Measurements from ENCODE around the gene CRIM1.

The CRIM1 gene

DNA sequence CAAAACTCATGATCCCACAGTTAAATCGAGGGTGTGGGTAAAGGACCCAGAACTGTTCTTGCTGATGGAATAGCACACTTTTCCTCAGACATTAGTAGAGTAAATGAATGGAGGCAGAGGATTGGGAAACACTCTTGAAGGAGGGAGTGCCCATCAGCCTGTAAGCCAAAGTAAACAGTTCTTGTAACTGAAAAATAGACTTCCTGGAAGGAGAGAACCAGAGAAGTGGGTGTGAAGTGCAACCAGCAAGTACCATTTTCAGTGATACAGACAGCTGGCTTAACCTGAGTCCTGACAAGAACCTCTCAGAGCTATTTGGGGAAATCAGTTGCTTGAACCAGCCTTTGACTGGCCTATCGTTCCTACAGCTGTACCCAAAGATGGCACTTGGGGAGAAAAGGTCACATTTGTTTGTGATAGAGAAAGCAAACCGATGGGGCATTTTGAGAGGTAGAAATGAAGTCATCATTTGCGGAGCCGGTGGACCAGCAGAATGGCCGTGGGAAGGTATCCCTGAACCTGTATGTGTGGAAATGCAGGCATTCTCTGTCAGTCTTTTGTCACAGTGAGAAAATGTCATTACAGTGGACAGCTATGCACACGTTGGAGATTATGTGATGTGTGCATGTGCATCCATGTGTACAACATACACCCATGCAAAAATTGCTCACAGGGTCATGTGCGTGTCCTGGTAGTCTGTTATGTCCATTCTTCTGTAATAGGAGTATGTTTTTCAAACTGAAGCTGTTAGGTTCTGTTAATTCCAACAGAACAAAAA lies 17.8 kb downstream of the CRIM1 start:
- no peak for TF ChIP-seq CTCF (IDR thresholded peaks at IDR 0.05)
- intact Hi-C loops (cut with DNase I; ENCODE audit: low total_unique reads), result loop anchor here (10.0 kb wide), 1 partner anchor 61 kb away; no protein-coding TSS in a partner anchor
- H3K27ac ChIP-seq, result peak overlapping the region; percentile 62 to 92
- no peak for DNase-seq
- no peaks in the 10 kb centered on the region for H3K9me3 ChIP-seq
- H3K4me1 ChIP-seq, result peaks cover 0 to 100% (median 81%) of the 10 kb centered on the region in 4 donors
- no peaks in the 10 kb centered on the region for H3K36me3 ChIP-seq
- H3K27me3 ChIP-seq, result no peaks in the 10 kb centered on the region
- H3K4me3 ChIP-seq, result no peak overlapping the region

DNA sequence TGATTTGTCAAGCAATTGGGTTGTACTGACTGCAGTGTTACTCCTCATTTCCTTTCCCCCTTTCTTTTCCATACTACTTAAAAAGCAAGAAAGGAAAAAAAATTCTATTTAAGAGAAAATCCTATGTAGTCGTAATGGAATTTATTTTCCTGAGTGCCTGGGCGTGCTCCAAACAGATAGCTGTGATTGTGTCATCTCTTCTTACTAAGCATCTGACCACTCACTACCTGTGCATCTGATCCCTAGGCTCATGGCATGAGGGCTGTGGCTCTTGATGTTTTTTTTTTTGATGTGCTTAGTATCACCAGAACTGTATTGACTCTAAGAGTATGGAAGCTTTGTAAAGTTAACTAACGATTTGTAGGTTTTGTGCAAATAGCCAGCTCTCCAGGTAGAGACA lies 19.0 kb downstream of the CRIM1 start:
- Histone ChIP-seq H3K9me3 (no peaks in the 10 kb centered on the region), H3K27me3 (no peaks in the 10 kb centered on the region), H3K27ac (peak overlapping the region in 1 of 2 donors; percentile 62), H3K36me3 (no peaks in the 10 kb centered on the region), H3K4me1 (peaks cover 0 to 100% (median 74%) of the 10 kb centered on the region in 4 donors), H3K4me3 (no peak overlapping the region)
- DNase-seq, result no peak
- no peak for TF ChIP-seq CTCF (IDR thresholded peaks at IDR 0.05)
- intact Hi-C loops (cut with DNase I; ENCODE audit: low total_unique reads), result loop anchor here (10.0 kb wide), 1 partner anchor 60 kb away; no protein-coding TSS in a partner anchor

GRCh38 chr2:36376319-36376765 lies 20.8 kb downstream of the CRIM1 start:
- peaks cover 0 to 7% (median 0%) of the 10 kb centered on the region in 3 donors for H3K36me3 ChIP-seq
- H3K4me3 ChIP-seq, result peak overlapping the region in 1 of 2 donors; percentile 1
- no peak for TF ChIP-seq CTCF (IDR thresholded peaks at IDR 0.05)
- peaks cover 0 to 100% (median 71%) of the 10 kb centered on the region in 4 donors for H3K4me1 ChIP-seq
- H3K9me3 ChIP-seq, result no peaks in the 10 kb centered on the region
- intact Hi-C loops (cut with DNase I; ENCODE audit: low total_unique reads), result loop anchor here (10.0 kb wide), 1 partner anchor 58 kb away; no protein-coding TSS in a partner anchor
- peak; percentile 80 to 87 for DNase-seq
- no peaks in the 10 kb centered on the region for H3K27me3 ChIP-seq
- peak overlapping the region; percentile 45 to 74 for H3K27ac ChIP-seq

DNA sequence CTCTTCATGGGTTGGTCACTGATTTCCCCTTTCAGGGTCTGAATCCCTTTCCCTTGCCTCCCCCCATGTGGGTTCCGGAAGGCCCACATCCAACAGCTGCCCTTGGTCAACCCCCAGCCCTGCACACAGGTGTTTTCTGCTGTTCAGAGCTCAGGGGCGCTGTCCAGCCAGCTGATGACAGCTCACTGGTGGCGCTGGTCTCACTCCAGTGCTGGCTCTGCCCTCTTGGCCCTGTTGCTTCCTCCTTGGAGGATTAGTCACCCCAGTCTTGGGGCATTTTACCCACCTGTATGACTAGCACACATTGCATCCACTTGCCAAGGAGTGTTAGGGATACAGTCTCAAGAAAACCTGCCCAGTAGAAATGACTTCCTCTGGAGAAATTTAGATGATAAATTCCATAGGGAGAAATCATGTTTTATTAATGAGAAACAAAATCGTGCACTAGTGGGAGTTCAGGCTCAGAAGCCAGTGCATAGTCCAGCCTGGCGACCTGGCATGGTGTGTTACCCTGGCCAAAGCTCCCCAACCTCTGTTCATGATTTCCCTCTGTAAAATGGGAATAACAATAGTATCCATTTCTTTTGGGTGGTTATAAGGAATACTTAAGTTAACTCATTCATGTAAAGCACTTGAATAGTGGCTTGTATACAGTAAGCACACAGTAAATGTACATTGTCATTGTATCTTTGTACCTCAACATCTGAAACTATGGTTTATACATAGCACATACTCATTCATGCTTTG lies 21.6 kb downstream of the CRIM1 start:
- no peaks in the 10 kb centered on the region for H3K27me3 ChIP-seq
- peaks cover 0 to 7% (median 0%) of the 10 kb centered on the region in 3 donors for H3K36me3 ChIP-seq
- TF ChIP-seq CTCF (IDR thresholded peaks at IDR 0.05), result no peak
- H3K4me3 ChIP-seq, result no peak overlapping the region
- DNase-seq, result no peak
- peak overlapping the region; percentile 45 to 74 for H3K27ac ChIP-seq
- intact Hi-C loops (cut with DNase I; ENCODE audit: low total_unique reads), result loop anchor here (10.0 kb wide), 1 partner anchor 58 kb away; no protein-coding TSS in a partner anchor
- H3K9me3 ChIP-seq, result no peaks in the 10 kb centered on the region
- H3K4me1 ChIP-seq, result peaks cover 0 to 100% (median 71%) of the 10 kb centered on the region in 4 donors

- Histone ChIP-seq H3K4me3 (no peak overlapping the region), H3K4me1 (peaks cover 0 to 98% (median 55%) of the 10 kb centered on the region in 4 donors), H3K27ac (peak overlapping the region; percentile 66 to 74), H3K36me3 (peaks cover 0 to 7% (median 0%) of the 10 kb centered on the region in 3 donors), H3K27me3 (no peaks in the 10 kb centered on the region), H3K9me3 (no peaks in the 10 kb centered on the region)
- intact Hi-C loops (cut with DNase I; ENCODE audit: low total_unique reads), result loop anchor here (10.0 kb wide), 1 partner anchor 55 kb away; no protein-coding TSS in a partner anchor
- no peak for TF ChIP-seq CTCF (IDR thresholded peaks at IDR 0.05)
- no peak for DNase-seq
Observed at GRCh38 chr2:36379710-36380448, 24.3 kb downstream of the CRIM1 start.
